Measurements from ENCODE around the gene ENPP3. TPM values are rescaled to one million over a fixed set of nuclear protein-coding genes. Genes with fewer than 3 reads are reported as not detected.

ENPP3 gene
- under 0.01 TPM in 1 of 2 replicates, not detected in the other for total RNA-seq

DNA sequence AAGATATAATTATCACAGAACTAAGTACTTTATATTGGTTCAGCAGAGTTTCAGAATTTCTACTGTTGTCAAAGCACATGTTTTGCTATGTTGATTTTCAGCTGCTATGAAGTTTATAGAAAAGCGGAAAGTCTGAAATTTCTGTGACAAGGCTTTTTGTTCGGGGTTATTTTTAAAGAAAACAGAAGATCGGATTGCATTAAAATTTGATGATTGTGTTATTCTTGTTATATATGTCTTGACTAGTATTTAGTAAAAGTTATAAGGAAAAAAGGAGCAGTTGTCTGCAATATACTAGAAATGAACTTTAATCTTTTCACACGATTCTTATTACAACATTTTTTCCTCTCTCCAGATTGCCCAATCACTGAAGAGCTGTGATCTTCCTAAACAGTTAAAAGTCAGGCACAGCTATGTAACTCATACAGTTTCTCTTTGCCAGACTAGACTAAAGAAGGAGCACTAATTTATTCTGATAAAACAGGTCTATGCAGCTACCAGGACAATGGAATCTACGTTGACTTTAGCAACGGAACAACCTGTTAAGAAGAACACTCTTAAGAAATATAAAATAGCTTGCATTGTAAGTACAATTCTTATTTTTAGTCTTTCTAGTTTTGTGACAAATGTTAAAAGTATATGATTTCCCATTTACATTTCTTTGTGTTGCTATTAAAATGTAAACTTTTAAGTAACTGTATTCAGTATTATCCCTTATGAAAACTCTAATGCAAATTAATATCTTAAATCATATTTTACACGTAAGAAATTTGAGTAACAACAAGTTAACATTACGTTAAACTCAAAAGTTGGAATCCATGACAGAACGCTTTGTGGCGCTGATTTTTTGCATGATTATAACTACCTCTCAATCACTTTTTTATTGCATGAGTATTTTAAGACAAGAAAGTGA lies at the start of gene ENPP3:
Gene ENPP3, plus strand, starts transcription at position 423 of the 913 bp plus-strand sequence. Its CDS starts 83 bp downstream, at position 506.

DNA sequence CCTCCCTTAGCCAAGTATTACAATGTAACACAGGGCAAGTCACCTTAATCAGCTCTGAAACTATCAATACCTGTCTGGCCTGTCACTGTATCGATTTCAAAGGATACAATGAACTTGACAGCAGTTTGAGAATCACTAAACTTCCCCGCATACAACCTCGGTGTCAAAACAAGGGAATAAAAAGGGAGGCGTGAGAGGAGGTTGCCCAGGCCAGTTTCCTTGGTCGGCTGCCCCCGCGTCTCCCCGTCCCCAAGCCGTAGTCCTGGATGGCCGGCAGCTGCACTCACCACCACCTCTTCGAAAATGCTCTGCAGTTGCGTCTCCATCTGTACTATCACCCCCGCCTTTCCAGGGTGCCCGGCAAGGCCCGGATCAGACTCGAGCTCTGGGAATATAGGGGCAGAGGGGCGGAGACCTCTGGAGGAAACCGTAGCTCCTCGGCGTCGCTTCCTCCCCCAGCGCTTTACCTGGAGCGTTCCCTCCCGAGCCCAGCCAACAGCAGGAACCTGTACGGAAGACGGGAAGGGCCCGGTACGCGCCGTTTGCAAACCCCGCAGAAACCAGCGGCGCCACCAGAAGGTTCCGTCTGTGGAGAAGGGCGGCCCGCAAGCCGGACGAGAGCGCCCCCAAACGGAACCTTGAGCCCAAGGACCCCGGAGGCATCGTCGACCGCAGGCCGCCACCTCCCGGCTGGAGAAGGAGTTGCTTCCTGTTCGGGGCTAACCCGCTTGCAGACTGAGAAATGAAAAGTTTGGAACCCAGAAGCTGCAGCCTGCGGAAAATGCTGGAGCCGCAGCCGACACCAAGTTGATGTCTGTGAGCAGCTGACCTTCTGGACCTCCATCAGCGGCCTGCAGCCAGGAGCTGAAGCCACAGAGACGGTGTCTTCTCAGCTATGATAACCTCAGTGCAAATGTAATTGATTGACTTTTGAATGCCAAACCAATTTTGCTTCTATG lies 9.1 kb upstream of the ENPP3 start, which contains the start of gene MED23:
Gene MED23, minus strand, starts transcription at position 519 of the 959 bp plus-strand sequence. Its CDS starts 193 bp downstream, at position 326.

DNA sequence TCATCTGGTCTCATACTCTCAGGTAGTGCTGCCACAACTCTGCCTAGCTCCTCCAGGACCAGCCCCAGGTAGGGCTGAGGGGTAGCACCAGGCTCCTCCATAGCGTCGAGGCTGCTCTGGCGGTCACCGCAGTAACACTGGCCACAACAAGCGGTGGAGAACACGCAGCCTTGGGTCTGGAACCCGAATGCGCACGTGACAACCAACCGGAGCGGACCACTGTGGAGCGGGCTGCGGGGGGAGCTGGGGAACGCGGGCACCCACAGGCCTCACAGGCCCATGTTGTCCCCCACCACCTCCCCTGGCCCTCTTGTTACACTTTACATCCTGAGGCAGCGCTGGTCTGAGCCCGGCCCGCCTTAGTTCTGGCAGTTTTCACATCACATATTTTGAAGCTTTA lies 73.8 kb downstream of the ENPP3 start, which contains the start of gene CTAGE9:
Gene CTAGE9, minus strand, starts transcription at position 101 of the 400 bp plus-strand sequence. Its CDS starts 0 bp downstream, at position 101.

Other genes starting within 250 kb of the ENPP3 start
- not detected in 2 replicates for gene ARG1, start 64.1 kb upstream of the ENPP3 start, total RNA-seq
- 14.1 and 18.1 TPM in 2 replicates for gene MED23, start 9.1 kb upstream of the ENPP3 start, total RNA-seq
- 0.32 TPM in 1 of 2 replicates, not detected in the other for gene OR2A4, start 64.1 kb downstream of the ENPP3 start, total RNA-seq
- not detected in 2 replicates for gene CTAGE9, start 73.7 kb downstream of the ENPP3 start, total RNA-seq
- gene ENPP1, start 170.7 kb downstream of the ENPP3 start, total RNA-seq = 3.6 and 5.2 TPM in 2 replicates

Measured in epithelial cell of alveolus of lung (primary cell).